Right lobe of liver (tissue), 6 donors: ENCODE measurements around the gene CCDC34. TPM values are rescaled to one million over a fixed set of nuclear protein-coding genes. Genes with fewer than 3 reads are reported as not detected.

Source experiments
- ATAC-seq, 4 donors: fragments of 200-7000 bp; cut with Tn5 transposase; one replicate each; pipeline ENCODE4 v1.9.1; 2020; ENCODE audit warnings: mild to moderate bottlenecking in 4 of 4, moderate library complexity in 4 of 4
- DNase-seq, 3 donors: peaks; one replicate each; pipeline ENCODE4 v3.0.0-alpha.2; 2020
- H3K27ac ChIP-seq, 3 donors: fragments of 200-600 bp; one replicate each; pipeline ENCODE4 v1.8.0; 2022
- H3K27me3 ChIP-seq, 2 donors: fragments of 200-600 bp; one replicate each; pipeline ENCODE4 v1.8.0; 2022
- H3K36me3 ChIP-seq, 4 donors: fragments of 200-600 bp; sonication (generic) in 1 of 4; one replicate each; pipeline versions ENCODE4 v1.5.1 to v1.8.0; 2017 to 2022; ENCODE audit warnings: control low read depth in 1 of 4
- H3K4me1 ChIP-seq, 4 donors: fragments of 200-600 bp; sonication (generic) in 1 of 4; one replicate each; pipeline versions ENCODE4 v1.5.1 to v1.8.0; 2017 to 2022; ENCODE audit warnings: control low read depth in 1 of 4
- H3K4me3 ChIP-seq, 3 donors: fragments of 200-600 bp; one replicate each; pipeline ENCODE4 v1.8.0; 2022
- H3K9me3 ChIP-seq, 4 donors: fragments of 200-600 bp; sonication (generic) in 1 of 4; one replicate each; pipeline versions ENCODE4 v1.5.1 to v1.8.0; 2017 to 2022; ENCODE audit warnings: control low read depth in 1 of 4
- CTCF ChIP-seq, 4 donors: fragments of 200-600 bp in 3 of 4; fragments of 450-650 bp in 1 of 4; IDR thresholded peaks; one replicate each; pipeline versions ENCODE4 v1.5.1 to v1.8.0; 2016 to 2022; ENCODE audit warnings: antibody characterized with exemption in 4 of 4, mild to moderate bottlenecking in 2 of 4
- POLR2A ChIP-seq: fragments of 450-650 bp; IDR thresholded peaks from one replicate; pipeline ENCODE4 v1.6.1; 2017; ENCODE audit warnings: antibody characterized with exemption, mild to moderate bottlenecking
- WGBS: methylation state at CpG from one replicate; pipeline ENCODE4 v1.1.6; 2018; ENCODE audit warnings: low coverage, low lambda C conversion rate; ENCODE audit not compliant: insufficient coverage; ENCODE audit errors: missing lambda C conversion rate; 5-methylcytosine and 5-hydroxymethylcytosine counted together
- intact Hi-C, 2 donors: fragments of 100-400 bp; cut with DNase I; formaldehyde crosslinking; loops; one replicate each; pipeline versions ENCODE4 v1.11.2 to v1.14.1; 2022
- total RNA-seq, 6 experiments: library from RNA; depleted of rRNA in 2 of 6; stranded (reverse); fragments of >200 nt in 2 of 6; fragmentation: NEBNext Ultra II Directional in 3 of 6; extraction: Animal tissue kit (Norgen Biotek cat#: 25700) in 3 of 6; gene quantifications; one replicate each; pipeline versions ENCODE4 v1.1.0 to v1.2.4, GENCODE V29; 2016 to 2023
- donor health status: DM: no; HTN: yes; CAD: no.
- donor health status: DM: no; HTN: no; CAD: no.
- donor health status: DM: no; HTN: no; CAD: no.
- donor health status: DM: no; HTN: yes; CAD: no.
- donor health status: DM: no; HTN: yes; CAD: no.

The CCDC34 gene
- total RNA-seq, 6 experiments from 2014 or later = 1.8 to 3.6 (median 2.1) TPM

- Histone ChIP-seq H3K9me3 (no peaks in the 10 kb centered on the region), H3K27me3 (no peaks in the 10 kb centered on the region), H3K27ac (peak overlapping the region; percentile 31 to 71 (median 64)), H3K36me3 (no peaks in the 10 kb centered on the region), H3K4me1 (peaks cover 0 to 54% (median 23%) of the 10 kb centered on the region in 4 donors), H3K4me3 (no peak overlapping the region)
- ATAC-seq (peak; percentile 72 to 85 (median 82)), DNase-seq (peak in 1 of 3 donors; percentile 50)
- intact Hi-C loops = no loop called here
- no peak for TF ChIP-seq CTCF (IDR thresholded peaks at IDR 0.05)
- no peak for TF ChIP-seq POLR2A
- 20% methylated on average over 5 of the region's 5 CpGs for WGBS
Observed at GRCh38 chr11:27401833-27402316, 38.9 kb upstream of the CCDC34 start.

- TF ChIP-seq POLR2A = no peak
- TF ChIP-seq CTCF (IDR thresholded peaks at IDR 0.05) = no peak
- WGBS = 62% methylated on average over 5 of the region's 5 CpGs
- Histone ChIP-seq H3K27me3 (no peaks in the 10 kb centered on the region), H3K36me3 (no peaks in the 10 kb centered on the region), H3K4me1 (peaks cover 0 to 59% (median 25%) of the 10 kb centered on the region in 4 donors), H3K4me3 (no peak overlapping the region), H3K27ac (peak overlapping the region; percentile 4 to 71 (median 64)), H3K9me3 (no peaks in the 10 kb centered on the region)
- intact Hi-C loops = no loop called here
- ATAC-seq (no peak), DNase-seq (no peak)
Observed at GRCh38 chr11:27401280-27401832, 38.3 kb upstream of the CCDC34 start.

- peaks cover 0 to 59% (median 23%) of the 10 kb centered on the region in 4 donors for H3K4me1 ChIP-seq
- ATAC-seq (no peak), DNase-seq (no peak)
- H3K36me3 ChIP-seq = no peaks in the 10 kb centered on the region
- 80% methylated on average over 2 of the region's 3 CpGs for WGBS
- H3K27me3 ChIP-seq = no peaks in the 10 kb centered on the region
- intact Hi-C loops = no loop called here
- H3K9me3 ChIP-seq = no peaks in the 10 kb centered on the region
- no peak overlapping the region for H3K4me3 ChIP-seq
- H3K27ac ChIP-seq = peak overlapping the region in 2 of 3 donors; percentile 91 to 96
- TF ChIP-seq CTCF (IDR thresholded peaks at IDR 0.05) (no peak), POLR2A (no peak)
Observed at GRCh38 chr11:27398400-27398770, 35.4 kb upstream of the CCDC34 start.

- no peak for DNase-seq
- Histone ChIP-seq H3K27ac (peak overlapping the region in 2 of 3 donors; percentile 91 to 96), H3K9me3 (no peaks in the 10 kb centered on the region), H3K4me3 (no peak overlapping the region), H3K36me3 (no peaks in the 10 kb centered on the region), H3K27me3 (no peaks in the 10 kb centered on the region), H3K4me1 (peaks cover 0 to 59% (median 23%) of the 10 kb centered on the region in 4 donors)
- intact Hi-C loops = no loop called here
- WGBS = 58% methylated on average over 8 of the region's 9 CpGs
- TF ChIP-seq CTCF (IDR thresholded peaks at IDR 0.05) (no peak), POLR2A (no peak)
- no peak for ATAC-seq
Observed at GRCh38 chr11:27397624-27398399, 34.8 kb upstream of the CCDC34 start.
